DOHH2 (cell line): ENCODE measurements around the gene HLA-DQB1.
A peak's percentile ranks its signal among the peaks of the same experiment; 100 is the strongest.

ENCODE experiments used
- EZH2phosphoT487 ChIP-seq: fragments of 200-600 bp; sonication (generic); IDR thresholded peaks from 2 replicates; pipeline ENCODE4 v1.6.1; 2017; ENCODE audit warnings: borderline replicate concordance, mild to moderate bottlenecking, antibody characterized with exemption, low read length, moderate library complexity, mixed read lengths
- TF ChIP-seq, protein P1 (sequence below): fragments of 200-600 bp; sonication (generic); IDR thresholded peaks from one replicate; pipeline ENCODE4 v1.5.1; 2014; ENCODE audit warnings: antibody characterized with exemption, mild to moderate bottlenecking, low read depth, low read length; ENCODE audit not compliant: poor library complexity, severe bottlenecking

DNA sequence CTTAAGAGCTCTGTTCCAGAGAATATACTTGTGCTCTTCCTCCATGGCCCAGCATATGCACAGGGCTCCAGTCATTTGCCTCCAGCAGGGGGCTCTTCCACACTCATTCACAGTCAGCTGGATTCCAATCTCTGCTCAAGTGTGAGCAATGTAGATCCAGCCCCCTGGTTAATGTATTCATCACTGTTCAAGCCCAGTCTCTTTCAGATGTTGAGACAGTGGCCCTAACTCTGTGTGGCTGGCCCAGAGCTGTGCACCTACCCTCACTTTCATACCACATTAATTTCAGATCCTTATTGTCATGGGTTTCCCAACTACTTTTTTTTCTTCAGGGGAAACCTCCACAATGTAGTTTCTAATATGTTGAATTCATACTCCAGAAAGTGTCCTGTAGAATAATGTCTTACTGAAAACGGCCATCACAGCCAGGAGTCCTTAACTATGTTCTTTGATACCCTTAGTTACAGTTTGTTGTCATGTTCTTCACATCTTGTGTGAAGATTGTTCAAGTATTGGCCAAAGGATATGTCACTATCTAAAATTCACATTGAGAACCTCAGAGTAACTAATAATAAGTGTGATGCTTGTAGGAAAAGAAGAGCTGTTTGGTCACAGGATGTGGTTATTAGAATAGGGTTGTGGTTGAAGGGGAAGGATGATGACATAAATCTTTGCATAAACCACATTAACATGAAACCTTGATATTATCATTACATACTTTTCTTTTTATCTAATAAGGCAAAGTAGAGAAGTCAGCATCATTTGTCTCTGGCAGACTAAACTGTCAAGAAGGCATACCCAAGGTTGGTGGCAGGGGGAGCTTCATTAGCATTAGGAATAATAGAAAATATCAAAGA lies 43.7 kb downstream of the HLA-DQB1 start:
- TF ChIP-seq, protein P1, sequence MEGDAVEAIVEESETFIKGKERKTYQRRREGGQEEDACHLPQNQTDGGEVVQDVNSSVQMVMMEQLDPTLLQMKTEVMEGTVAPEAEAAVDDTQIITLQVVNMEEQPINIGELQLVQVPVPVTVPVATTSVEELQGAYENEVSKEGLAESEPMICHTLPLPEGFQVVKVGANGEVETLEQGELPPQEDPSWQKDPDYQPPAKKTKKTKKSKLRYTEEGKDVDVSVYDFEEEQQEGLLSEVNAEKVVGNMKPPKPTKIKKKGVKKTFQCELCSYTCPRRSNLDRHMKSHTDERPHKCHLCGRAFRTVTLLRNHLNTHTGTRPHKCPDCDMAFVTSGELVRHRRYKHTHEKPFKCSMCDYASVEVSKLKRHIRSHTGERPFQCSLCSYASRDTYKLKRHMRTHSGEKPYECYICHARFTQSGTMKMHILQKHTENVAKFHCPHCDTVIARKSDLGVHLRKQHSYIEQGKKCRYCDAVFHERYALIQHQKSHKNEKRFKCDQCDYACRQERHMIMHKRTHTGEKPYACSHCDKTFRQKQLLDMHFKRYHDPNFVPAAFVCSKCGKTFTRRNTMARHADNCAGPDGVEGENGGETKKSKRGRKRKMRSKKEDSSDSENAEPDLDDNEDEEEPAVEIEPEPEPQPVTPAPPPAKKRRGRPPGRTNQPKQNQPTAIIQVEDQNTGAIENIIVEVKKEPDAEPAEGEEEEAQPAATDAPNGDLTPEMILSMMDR: peak; percentile 88
- no peak for TF ChIP-seq EZH2phosphoT487
